ENCODE results near the gene TNS1. TPM values are rescaled to one million over a fixed set of nuclear protein-coding genes. Genes with fewer than 3 reads are reported as not detected.

The TNS1 gene
- total and polyA plus RNA-seq, 2 experiments from 2014 or later = 16.2 to 27.6 TPM

- H3K27ac ChIP-seq = no peak overlapping the region
- 98% methylated on average over 4 of the region's 4 CpGs for WGBS (ENCODE audit: low lambda C conversion rate, missing lambda C conversion rate)
Measured at GRCh38 chr2:217987391-217987790, 15.4 kb downstream of the TNS1 start.

DNA sequence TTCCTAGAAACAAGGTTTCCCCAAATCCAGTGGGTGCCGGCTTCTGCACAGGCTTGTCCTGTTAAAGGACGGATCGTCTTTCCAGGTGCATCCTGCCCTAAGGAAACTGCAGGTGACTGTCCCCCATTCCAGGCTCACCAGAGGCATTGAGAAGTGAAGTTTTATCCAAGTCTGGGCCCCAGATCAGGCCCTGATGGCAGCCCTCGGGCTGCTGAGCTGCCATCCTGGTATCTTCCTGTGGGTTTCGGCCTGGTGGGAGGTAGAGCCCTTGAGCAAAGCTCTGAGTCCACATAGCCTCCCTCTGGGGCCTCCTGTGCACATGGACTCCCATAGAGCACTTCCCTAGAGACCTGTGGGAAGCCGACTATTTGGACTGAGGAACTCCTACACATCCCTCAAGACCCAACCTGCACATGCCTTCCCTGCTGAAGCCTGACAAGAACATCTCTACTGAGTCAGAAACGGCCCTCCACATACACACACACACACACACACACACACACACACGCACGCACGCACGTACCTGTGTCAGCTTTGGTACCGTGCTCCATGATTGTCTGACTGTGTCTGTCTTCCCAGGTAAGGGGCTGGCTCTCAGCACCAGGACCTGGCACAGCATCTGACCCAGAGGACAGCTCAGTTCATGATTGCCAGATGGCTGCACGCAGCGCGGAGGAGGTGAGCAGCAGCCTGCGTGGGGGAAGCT, 16.4 kb downstream of the TNS1 start:
- H3K4me3 ChIP-seq = no peak overlapping the region
- H3K4me1 ChIP-seq (ENCODE audit: insufficient read depth) = peaks cover 4% of the 10 kb centered on the region
- TF ChIP-seq EZH2 (IDR thresholded peaks at IDR 0.05; ENCODE audit: borderline replicate concordance) = no peak
- no peak for TF ChIP-seq EZH2phosphoT487 (IDR thresholded peaks at IDR 0.05; ENCODE audit: low read depth, severe bottlenecking, unreplicated experiment)
- TF ChIP-seq, protein P1, sequence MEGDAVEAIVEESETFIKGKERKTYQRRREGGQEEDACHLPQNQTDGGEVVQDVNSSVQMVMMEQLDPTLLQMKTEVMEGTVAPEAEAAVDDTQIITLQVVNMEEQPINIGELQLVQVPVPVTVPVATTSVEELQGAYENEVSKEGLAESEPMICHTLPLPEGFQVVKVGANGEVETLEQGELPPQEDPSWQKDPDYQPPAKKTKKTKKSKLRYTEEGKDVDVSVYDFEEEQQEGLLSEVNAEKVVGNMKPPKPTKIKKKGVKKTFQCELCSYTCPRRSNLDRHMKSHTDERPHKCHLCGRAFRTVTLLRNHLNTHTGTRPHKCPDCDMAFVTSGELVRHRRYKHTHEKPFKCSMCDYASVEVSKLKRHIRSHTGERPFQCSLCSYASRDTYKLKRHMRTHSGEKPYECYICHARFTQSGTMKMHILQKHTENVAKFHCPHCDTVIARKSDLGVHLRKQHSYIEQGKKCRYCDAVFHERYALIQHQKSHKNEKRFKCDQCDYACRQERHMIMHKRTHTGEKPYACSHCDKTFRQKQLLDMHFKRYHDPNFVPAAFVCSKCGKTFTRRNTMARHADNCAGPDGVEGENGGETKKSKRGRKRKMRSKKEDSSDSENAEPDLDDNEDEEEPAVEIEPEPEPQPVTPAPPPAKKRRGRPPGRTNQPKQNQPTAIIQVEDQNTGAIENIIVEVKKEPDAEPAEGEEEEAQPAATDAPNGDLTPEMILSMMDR (IDR thresholded peaks at IDR 0.05; ENCODE audit: poor library complexity) = no peak
- no peak overlapping the region for H3K4me2 ChIP-seq
- no peaks in the 10 kb centered on the region for H3K9me3 ChIP-seq (ENCODE audit: low read depth)
- H3K27ac ChIP-seq = no peak overlapping the region
- no peaks in the 10 kb centered on the region for H3K27me3 ChIP-seq
- no peak overlapping the region for H2AFZ ChIP-seq
- 94% methylated on average over 16 of the region's 16 CpGs for WGBS (ENCODE audit: low lambda C conversion rate, missing lambda C conversion rate)
- no peak for DNase-seq (ENCODE audit: low spot score)
- H4K20me1 ChIP-seq (ENCODE audit: insufficient read depth, poor library complexity, severe bottlenecking) = no peaks in the 10 kb centered on the region
- H3K9me2 ChIP-seq (replicated peaks; ENCODE audit: insufficient read depth) = no peaks in the 10 kb centered on the region
- H3K79me2 ChIP-seq = no peaks in the 10 kb centered on the region
- no peaks in the 10 kb centered on the region for H3K36me3 ChIP-seq (replicated peaks; ENCODE audit: insufficient read depth, low read depth)

More at GRCh38 chr2:217987391-217987790, 15.4 kb downstream of the TNS1 start:
- DNase-seq (ENCODE audit: low spot score) = no peak
- Histone ChIP-seq H3K36me3 (replicated peaks; ENCODE audit: insufficient read depth, low read depth) (no peaks in the 10 kb centered on the region), H3K4me2 (no peak overlapping the region), H3K79me2 (no peaks in the 10 kb centered on the region), H2AFZ (no peak overlapping the region), H3K9me2 (replicated peaks; ENCODE audit: insufficient read depth) (no peaks in the 10 kb centered on the region), H3K27me3 (no peaks in the 10 kb centered on the region), H4K20me1 (ENCODE audit: insufficient read depth, poor library complexity, severe bottlenecking) (peaks cover 2% of the 10 kb centered on the region), H3K4me3 (no peak overlapping the region), H3K4me1 (ENCODE audit: insufficient read depth) (peaks cover 4% of the 10 kb centered on the region), H3K9me3 (ENCODE audit: low read depth) (no peaks in the 10 kb centered on the region)
- TF ChIP-seq EZH2 (IDR thresholded peaks at IDR 0.05; ENCODE audit: borderline replicate concordance) (no peak), EZH2phosphoT487 (IDR thresholded peaks at IDR 0.05; ENCODE audit: low read depth, severe bottlenecking, unreplicated experiment) (no peak)
- TF ChIP-seq, protein P1 (IDR thresholded peaks at IDR 0.05; ENCODE audit: poor library complexity) = no peak

DNA sequence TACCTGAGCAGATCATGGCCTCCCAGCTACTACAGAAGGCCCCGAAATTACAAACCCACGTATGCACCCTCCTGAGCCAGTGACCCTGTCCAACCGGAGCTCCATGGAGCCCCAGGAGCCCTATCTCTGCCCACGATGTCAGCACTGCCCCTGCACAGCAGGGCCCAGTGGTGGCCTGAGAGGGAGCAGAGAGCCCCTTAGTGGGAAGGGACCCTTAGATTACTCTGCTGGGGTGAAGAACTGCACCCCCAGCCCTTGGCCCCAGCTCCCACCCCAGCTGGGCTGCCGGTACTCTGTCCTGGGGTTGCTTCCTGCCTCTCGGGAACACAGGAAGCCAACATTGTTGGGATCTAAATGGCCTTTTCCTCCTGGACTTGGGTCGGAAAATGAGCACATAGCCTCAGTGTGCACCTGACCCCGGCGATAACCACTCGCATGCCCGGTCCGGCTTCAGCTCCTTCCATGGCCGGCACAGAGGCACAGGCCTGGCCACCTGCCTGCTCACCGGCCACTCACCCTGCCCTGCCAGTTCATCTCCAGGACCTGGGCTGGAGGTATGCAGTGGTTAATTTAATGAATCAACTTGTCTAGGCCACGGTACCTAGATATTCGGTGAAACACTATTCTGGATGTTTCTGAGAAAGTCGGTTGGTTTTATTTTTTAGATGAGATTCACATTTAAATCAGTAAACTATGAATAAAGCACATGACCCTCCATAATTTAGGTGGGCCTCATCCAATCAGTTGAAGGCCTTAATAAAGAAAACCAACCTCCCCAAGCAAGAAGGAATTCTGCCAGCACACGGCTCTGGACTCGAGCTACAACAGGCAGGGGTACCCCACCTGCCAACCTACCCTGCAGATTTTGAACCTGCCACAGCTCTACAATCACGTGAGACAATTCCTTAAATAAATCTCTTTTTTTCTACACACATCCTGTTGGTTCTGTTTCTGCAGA, 19.2 kb downstream of the TNS1 start:
- H2AFZ ChIP-seq = no peak overlapping the region
- 94% methylated on average over 20 of the region's 20 CpGs for WGBS (ENCODE audit: low lambda C conversion rate, missing lambda C conversion rate)

More for the DNA sequence above, 19.2 kb downstream of the TNS1 start:
- DNase-seq (ENCODE audit: low spot score) = no peak
- Histone ChIP-seq H3K36me3 (replicated peaks; ENCODE audit: insufficient read depth, low read depth) (no peaks in the 10 kb centered on the region), H3K79me2 (no peaks in the 10 kb centered on the region), H3K4me1 (ENCODE audit: insufficient read depth) (peaks cover 15% of the 10 kb centered on the region), H3K9me3 (ENCODE audit: low read depth) (no peaks in the 10 kb centered on the region), H4K20me1 (ENCODE audit: insufficient read depth, poor library complexity, severe bottlenecking) (no peaks in the 10 kb centered on the region), H3K9me2 (replicated peaks; ENCODE audit: insufficient read depth) (no peaks in the 10 kb centered on the region), H3K27me3 (no peaks in the 10 kb centered on the region), H3K4me3 (no peak overlapping the region), H3K27ac (no peak overlapping the region), H3K4me2 (no peak overlapping the region)
- TF ChIP-seq, protein P1 (IDR thresholded peaks at IDR 0.05; ENCODE audit: poor library complexity) = no peak
- no peak for TF ChIP-seq EZH2 (IDR thresholded peaks at IDR 0.05; ENCODE audit: borderline replicate concordance)
- no peak for TF ChIP-seq EZH2phosphoT487 (IDR thresholded peaks at IDR 0.05; ENCODE audit: low read depth, severe bottlenecking, unreplicated experiment)

Measured in hepatocyte (in vitro differentiated cells).